GM12892 (cell line): ENCODE data around the gene CCDC32.

ENCODE experiments used
- DNase-seq: peaks from one replicate; pipeline ENCODE4 v3.0.0; 2011; ENCODE audit not compliant: insufficient read length
- FAIRE-seq: peaks from 2 replicates; lab custom pipeline; 2011; peaks lifted over from hg19 to GRCh38; lab: Jason Lieb, UNC
- POLR2A ChIP-seq: IDR thresholded peaks from 2 replicates; pipeline ENCODE4 v1.6.1; 2011; ENCODE audit warnings: low read depth, low read length, control low read depth
- POLR2AphosphoS5 ChIP-seq: IDR thresholded peaks from 2 replicates; pipeline ENCODE4 v1.6.1; 2011; ENCODE audit warnings: low read depth, low read length, control low read depth
- TAF1 ChIP-seq: IDR thresholded peaks from 2 replicates; pipeline ENCODE4 v1.6.1; 2011; ENCODE audit warnings: low read depth, mild to moderate bottlenecking, control low read depth, low read length, borderline replicate concordance

The CCDC32 gene

DNA sequence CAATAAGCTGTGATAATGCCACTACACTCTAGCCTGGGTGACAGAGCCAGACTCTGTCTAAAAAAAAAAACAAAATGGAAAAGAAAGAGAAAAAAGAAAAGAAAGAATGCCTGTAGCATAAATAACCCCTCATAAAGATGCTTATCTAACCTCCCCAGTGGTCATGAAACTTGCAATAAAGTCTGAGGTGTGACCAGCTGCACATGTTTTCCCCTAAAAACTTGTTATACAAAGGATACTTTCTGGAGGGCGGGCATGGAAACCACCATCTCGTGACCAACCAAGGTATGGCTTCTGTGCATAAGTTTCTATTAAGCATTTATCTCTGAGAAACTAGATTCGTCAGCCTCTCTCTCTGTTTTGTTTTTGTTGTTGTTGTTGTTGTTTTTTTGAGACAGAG is 21.8 kb downstream of the CCDC32 start:
- TF ChIP-seq TAF1 (no peak), POLR2AphosphoS5 (no peak)
- FAIRE-seq (peak; percentile 91), DNase-seq (no peak)

GRCh38 chr15:40538976-40539375 is 25.9 kb downstream of the CCDC32 start:
- no peak for FAIRE-seq
- TF ChIP-seq POLR2AphosphoS5 = no peak
- DNase-seq = no peak

DNA sequence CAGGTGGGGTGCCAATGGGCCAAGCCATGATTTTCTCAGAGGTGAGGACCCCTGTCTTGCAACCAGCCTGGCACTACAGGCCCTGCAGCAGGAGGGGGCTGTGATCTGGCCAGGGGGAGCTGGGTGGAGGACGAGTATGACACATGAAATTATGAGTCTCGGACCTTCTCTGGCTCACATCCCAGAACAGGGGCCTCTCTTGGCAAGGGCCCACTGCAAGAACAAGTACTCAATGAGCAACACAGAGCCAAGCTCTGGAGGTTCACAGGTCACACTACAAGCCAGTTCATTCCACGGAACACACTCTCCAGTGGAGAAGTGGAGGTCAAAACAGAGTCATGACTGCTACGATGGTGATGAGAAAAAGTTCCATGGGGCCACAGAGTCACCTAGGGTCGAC is 28.3 kb downstream of the CCDC32 start:
- no peak for TF ChIP-seq POLR2AphosphoS5
- no peak for TF ChIP-seq POLR2A
- no peak for TF ChIP-seq TAF1
- FAIRE-seq (no peak), DNase-seq (no peak)

DNA sequence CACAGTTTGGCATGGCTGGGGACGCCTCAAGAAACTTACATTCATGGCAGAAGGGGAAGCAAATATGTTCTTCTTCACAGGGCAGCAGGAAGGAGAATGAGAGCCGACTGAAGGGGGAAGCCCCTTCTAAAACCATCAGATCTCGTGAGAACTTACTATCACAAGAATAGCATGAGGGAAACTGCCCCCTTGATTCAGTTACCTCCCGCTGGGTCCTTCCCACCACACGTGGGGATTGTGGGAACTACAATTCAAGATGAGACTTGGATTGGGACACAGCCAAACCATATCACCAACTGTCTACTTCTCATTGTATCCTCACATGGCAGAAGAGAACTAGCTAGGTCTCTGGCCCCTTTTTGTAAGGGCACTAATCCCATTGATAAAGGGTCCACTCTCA is 30.5 kb downstream of the CCDC32 start:
- TF ChIP-seq TAF1 (no peak), POLR2AphosphoS5 (no peak), POLR2A (no peak)
- FAIRE-seq = peak; percentile 5
- DNase-seq = no peak

- no peak for DNase-seq
- FAIRE-seq = no peak
These were observed 31.0 kb downstream of the CCDC32 start for GRCh38 chr15:40533763-40534364.

GRCh38 chr15:40528801-40529200 is 36.0 kb downstream of the CCDC32 start:
- DNase-seq = no peak

More at GRCh38 chr15:40533763-40534364, 31.0 kb downstream of the CCDC32 start:
- TF ChIP-seq TAF1 = no peak
- no peak for TF ChIP-seq POLR2AphosphoS5
- TF ChIP-seq POLR2A = no peak

GRCh38 chr15:40525855-40526254 is 39.0 kb downstream of the CCDC32 start:
- FAIRE-seq (no peak), DNase-seq (no peak)
- TF ChIP-seq POLR2AphosphoS5 (no peak), POLR2A (no peak)

More at GRCh38 chr15:40528801-40529200, 36.0 kb downstream of the CCDC32 start:
- no peak for FAIRE-seq
- TF ChIP-seq POLR2AphosphoS5 = no peak
- TF ChIP-seq TAF1 = no peak

DNA sequence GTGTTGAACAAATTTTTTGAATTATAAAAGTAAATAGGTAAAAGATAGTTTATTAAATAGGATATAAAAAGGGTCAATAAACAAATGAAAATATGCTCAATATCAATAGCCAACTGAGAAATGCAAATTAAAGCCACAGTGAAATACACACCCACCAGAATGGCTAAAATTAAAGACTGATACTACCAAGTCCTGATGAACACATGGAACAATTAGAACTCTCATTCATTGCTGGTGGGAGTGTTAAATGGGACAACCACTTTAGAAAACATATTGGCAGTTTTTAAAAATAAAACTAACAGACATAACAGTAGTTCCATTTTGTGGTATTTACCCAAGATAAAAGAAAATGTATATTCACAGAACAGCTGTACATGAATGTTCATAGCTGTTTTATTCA is 41.2 kb downstream of the CCDC32 start:
- TF ChIP-seq POLR2A (no peak), TAF1 (no peak), POLR2AphosphoS5 (no peak)
- DNase-seq (no peak), FAIRE-seq (no peak)

DNA sequence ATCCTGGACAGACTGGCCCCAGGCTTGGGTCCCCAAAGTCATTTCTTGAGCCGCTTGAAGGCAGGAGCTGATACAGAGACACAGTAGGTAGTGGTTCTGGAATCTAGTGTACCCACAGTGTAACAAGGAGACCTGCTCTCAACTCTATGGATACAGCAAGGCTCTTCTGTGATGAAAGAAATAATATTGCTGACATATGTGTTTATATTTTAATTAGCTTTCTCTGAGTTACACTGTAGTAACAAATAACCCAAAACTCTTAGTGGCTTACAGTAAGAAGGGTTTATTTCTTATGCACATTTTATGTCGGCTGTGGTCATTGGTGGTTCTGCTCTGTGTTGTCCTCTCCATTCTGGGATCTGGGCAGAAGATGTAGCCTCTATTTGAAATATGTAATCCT is 48.5 kb downstream of the CCDC32 start:
- FAIRE-seq = no peak
- no peak for DNase-seq
- TF ChIP-seq TAF1 (no peak), POLR2AphosphoS5 (no peak)

DNA sequence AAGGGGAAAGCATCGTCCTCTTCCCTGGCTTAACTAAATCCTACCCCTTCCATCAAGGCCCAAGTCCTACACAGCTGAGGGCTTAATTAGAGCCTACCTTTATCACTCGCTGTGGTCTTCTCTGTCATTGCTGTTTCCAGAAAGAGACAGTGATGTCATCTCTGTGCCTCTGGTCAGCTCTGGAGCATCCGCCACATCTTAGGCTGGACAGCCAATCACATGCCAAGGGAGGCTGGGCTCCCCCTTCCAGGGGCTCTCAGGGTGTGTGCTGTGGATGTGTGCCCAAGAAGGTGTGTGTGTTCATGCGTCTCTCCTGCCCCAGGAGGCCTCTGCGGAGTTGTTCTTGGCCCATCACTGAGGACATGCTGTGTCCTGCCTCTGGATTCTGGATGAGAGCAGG is 51.2 kb downstream of the CCDC32 start:
- no peak for FAIRE-seq
- no peak for DNase-seq
- TF ChIP-seq POLR2AphosphoS5 (no peak), POLR2A (no peak), TAF1 (no peak)

GRCh38 chr15:40512440-40512839 is 52.4 kb downstream of the CCDC32 start:
- FAIRE-seq = no peak

GRCh38 chr15:40511472-40512133 is 53.2 kb downstream of the CCDC32 start:
- TF ChIP-seq TAF1 (no peak), POLR2AphosphoS5 (no peak), POLR2A (no peak)
- DNase-seq (peak; percentile 50), FAIRE-seq (no peak)

More at GRCh38 chr15:40512440-40512839, 52.4 kb downstream of the CCDC32 start:
- no peak for DNase-seq
- TF ChIP-seq POLR2AphosphoS5 (no peak), POLR2A (no peak), TAF1 (no peak)

DNA sequence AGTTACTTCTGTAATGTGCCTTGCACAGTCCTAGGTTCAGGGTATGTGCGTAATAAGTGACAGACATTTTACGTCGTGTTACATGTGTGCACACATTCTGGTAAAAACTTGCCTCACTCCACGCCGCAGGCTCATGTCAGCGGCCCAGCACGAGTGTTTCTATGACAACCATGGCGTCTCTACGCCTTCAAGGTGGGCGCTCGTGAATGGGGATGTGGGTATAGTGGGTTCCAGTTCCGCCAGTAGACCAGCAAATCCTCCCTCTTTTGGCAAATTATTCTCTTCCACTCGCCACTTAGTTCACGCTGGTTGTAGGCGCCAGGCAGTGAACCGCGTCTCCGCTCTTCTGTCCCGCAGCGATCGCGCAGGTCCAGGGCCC is 53.8 kb downstream of the CCDC32 start:
- DNase-seq (no peak), FAIRE-seq (no peak)
- TF ChIP-seq TAF1 (no peak), POLR2A (no peak)
